Activated naive CD8-positive, alpha-beta T cell treated with anti-CD3 and anti-CD28 coated beads for 36 hours (primary cell): ENCODE measurements around the gene UBE2H. TPM values are rescaled to one million over a fixed set of nuclear protein-coding genes. Genes with fewer than 3 reads are reported as not detected.
"Not testable (repeated sequence)": the region's sequence is repeated elsewhere in the genome, so short reads cannot be mapped to it uniquely, and the experiment has no call there.

Experiments
- DNase-seq: peaks from one replicate; pipeline ENCODE4 v3.0.0; 2021
- H3K27ac Mint-ChIP-seq: one replicate; pipeline ENCODE4 v1.8.0; 2022; ENCODE audit warnings: mild to moderate bottlenecking, moderate library complexity, mixed read lengths
- H3K27me3 Mint-ChIP-seq: one replicate; pipeline ENCODE4 v1.8.0; 2022; ENCODE audit warnings: mild to moderate bottlenecking, mixed read lengths
- H3K36me3 Mint-ChIP-seq: one replicate; pipeline ENCODE4 v1.8.0; 2021; ENCODE audit warnings: mild to moderate bottlenecking, mixed read lengths
- H3K4me1 Mint-ChIP-seq: one replicate; pipeline ENCODE4 v1.8.0; 2021; ENCODE audit warnings: mixed read lengths
- H3K4me3 Mint-ChIP-seq: one replicate; pipeline ENCODE4 v1.8.0; 2022; ENCODE audit warnings: mild to moderate bottlenecking, moderate library complexity, mixed read lengths
- H3K9me3 Mint-ChIP-seq: one replicate; pipeline ENCODE4 v1.8.0; 2022; ENCODE audit warnings: mixed read lengths
- total RNA-seq, 2 experiments: library from RNA; stranded (reverse); gene quantifications; one replicate each; pipeline ENCODE4 v1.2.3, GENCODE V29; 2021

The UBE2H gene
- total RNA-seq, 2 experiments from 2014 or later, result 15.7 to 16.9 TPM

- no peak overlapping the region for H3K27ac Mint-ChIP-seq
- H3K4me1 Mint-ChIP-seq, result peaks cover 54% of the 10 kb centered on the region
- H3K36me3 Mint-ChIP-seq, result peaks cover 36% of the 10 kb centered on the region
These were observed 48.8 kb downstream of the UBE2H start for GRCh38 chr7:129903935-129904334.

GRCh38 chr7:129902788-129903422, 49.9 kb downstream of the UBE2H start:
- Mint-ChIP-seq H3K27ac (no peak overlapping the region), H3K4me1 (peaks cover 53% of the 10 kb centered on the region), H3K27me3 (no peaks in the 10 kb centered on the region)

More at GRCh38 chr7:129903935-129904334, 48.8 kb downstream of the UBE2H start:
- peaks cover 8% of the 10 kb centered on the region for H3K9me3 Mint-ChIP-seq
- no peaks in the 10 kb centered on the region for H3K27me3 Mint-ChIP-seq
- H3K4me3 Mint-ChIP-seq, result no peak overlapping the region
- no peak for DNase-seq

GRCh38 chr7:129898502-129899160, 54.1 kb downstream of the UBE2H start:
- Mint-ChIP-seq H3K27me3 (no peaks in the 10 kb centered on the region), H3K27ac (no peak overlapping the region), H3K9me3 (no peaks in the 10 kb centered on the region), H3K36me3 (peaks cover 9% of the 10 kb centered on the region), H3K4me3 (no peak overlapping the region), H3K4me1 (peaks cover 27% of the 10 kb centered on the region)
- no peak for DNase-seq

More at GRCh38 chr7:129902788-129903422, 49.9 kb downstream of the UBE2H start:
- DNase-seq, result no peak
- Mint-ChIP-seq H3K36me3 (peaks cover 33% of the 10 kb centered on the region), H3K9me3 (peaks cover 8% of the 10 kb centered on the region), H3K4me3 (no peak overlapping the region)

- peaks cover 26% of the 10 kb centered on the region for H3K4me1 Mint-ChIP-seq
- no peak overlapping the region for H3K27ac Mint-ChIP-seq
- no peak overlapping the region for H3K4me3 Mint-ChIP-seq
- no peaks in the 10 kb centered on the region for H3K27me3 Mint-ChIP-seq
- H3K36me3 Mint-ChIP-seq, result peaks cover 5% of the 10 kb centered on the region
- no peak for DNase-seq
- H3K9me3 Mint-ChIP-seq, result no peaks in the 10 kb centered on the region
These were observed 54.8 kb downstream of the UBE2H start for GRCh38 chr7:129898007-129898406.

- DNase-seq, result no peak
- Mint-ChIP-seq H3K27me3 (no peaks in the 10 kb centered on the region), H3K9me3 (no peaks in the 10 kb centered on the region), H3K36me3 (peaks cover 5% of the 10 kb centered on the region), H3K4me3 (no peak overlapping the region), H3K4me1 (peaks cover 23% of the 10 kb centered on the region), H3K27ac (no peak overlapping the region)
These were observed 56.0 kb downstream of the UBE2H start for GRCh38 chr7:129896568-129897382.

- H3K36me3 Mint-ChIP-seq, H3K9me3 Mint-ChIP-seq, H3K27me3 Mint-ChIP-seq, DNase-seq, H3K27ac Mint-ChIP-seq, H3K4me3 Mint-ChIP-seq: not testable (repeated sequence)
- H3K4me1 Mint-ChIP-seq, result peaks cover 15% of the 10 kb centered on the region
These were observed 58.6 kb downstream of the UBE2H start for GRCh38 chr7:129894184-129894583.

GRCh38 chr7:129890090-129890489, 62.7 kb downstream of the UBE2H start:
- H3K9me3 Mint-ChIP-seq, result no peaks in the 10 kb centered on the region

GRCh38 chr7:129889133-129889844, 63.5 kb downstream of the UBE2H start:
- Mint-ChIP-seq H3K4me1 (peaks cover 9% of the 10 kb centered on the region), H3K9me3 (no peaks in the 10 kb centered on the region), H3K27ac (no peak overlapping the region), H3K36me3 (no peaks in the 10 kb centered on the region), H3K27me3 (no peaks in the 10 kb centered on the region), H3K4me3 (no peak overlapping the region)
- no peak for DNase-seq

More at GRCh38 chr7:129890090-129890489, 62.7 kb downstream of the UBE2H start:
- Mint-ChIP-seq H3K4me1 (peaks cover 9% of the 10 kb centered on the region), H3K27ac (no peak overlapping the region), H3K36me3 (no peaks in the 10 kb centered on the region), H3K27me3 (no peaks in the 10 kb centered on the region), H3K4me3 (no peak overlapping the region)
- no peak for DNase-seq

GRCh38 chr7:129887865-129888264, 64.9 kb downstream of the UBE2H start:
- H3K4me1 Mint-ChIP-seq, result peaks cover 5% of the 10 kb centered on the region
- H3K36me3 Mint-ChIP-seq, result no peaks in the 10 kb centered on the region
- no peak overlapping the region for H3K4me3 Mint-ChIP-seq
- H3K27me3 Mint-ChIP-seq, result no peaks in the 10 kb centered on the region
- no peak for DNase-seq
- no peaks in the 10 kb centered on the region for H3K9me3 Mint-ChIP-seq
- H3K27ac Mint-ChIP-seq, result no peak overlapping the region

GRCh38 chr7:129886818-129887186, 66.0 kb downstream of the UBE2H start:
- no peak overlapping the region for H3K27ac Mint-ChIP-seq
- no peaks in the 10 kb centered on the region for H3K9me3 Mint-ChIP-seq
- H3K36me3 Mint-ChIP-seq, result no peaks in the 10 kb centered on the region
- H3K4me3 Mint-ChIP-seq, result no peak overlapping the region
- no peak for DNase-seq
- no peaks in the 10 kb centered on the region for H3K27me3 Mint-ChIP-seq
- peaks cover 9% of the 10 kb centered on the region for H3K4me1 Mint-ChIP-seq

- no peaks in the 10 kb centered on the region for H3K9me3 Mint-ChIP-seq
- peaks cover 12% of the 10 kb centered on the region for H3K4me1 Mint-ChIP-seq
- H3K27ac Mint-ChIP-seq, result no peak overlapping the region
- no peak overlapping the region for H3K4me3 Mint-ChIP-seq
- H3K36me3 Mint-ChIP-seq, result no peaks in the 10 kb centered on the region
- H3K27me3 Mint-ChIP-seq, result no peaks in the 10 kb centered on the region
- DNase-seq, result no peak
These were observed 66.5 kb downstream of the UBE2H start for GRCh38 chr7:129886167-129886817.

GRCh38 chr7:129884495-129884894, 68.3 kb downstream of the UBE2H start:
- Mint-ChIP-seq H3K9me3 (no peaks in the 10 kb centered on the region), H3K4me1 (peaks cover 22% of the 10 kb centered on the region), H3K27me3 (no peaks in the 10 kb centered on the region), H3K27ac (no peak overlapping the region), H3K36me3 (peaks cover under 1% of the 10 kb centered on the region), H3K4me3 (no peak overlapping the region)
- DNase-seq, result no peak

- H3K4me1 Mint-ChIP-seq, result peaks cover 27% of the 10 kb centered on the region
- H3K36me3 Mint-ChIP-seq, result peaks cover 10% of the 10 kb centered on the region
- no peak overlapping the region for H3K27ac Mint-ChIP-seq
- no peak for DNase-seq
- no peaks in the 10 kb centered on the region for H3K9me3 Mint-ChIP-seq
- no peak overlapping the region for H3K4me3 Mint-ChIP-seq
- H3K27me3 Mint-ChIP-seq, result no peaks in the 10 kb centered on the region
These were observed 69.6 kb downstream of the UBE2H start for GRCh38 chr7:129883151-129883550.

- H3K4me1 Mint-ChIP-seq, result peaks cover 31% of the 10 kb centered on the region
- H3K9me3 Mint-ChIP-seq, result no peaks in the 10 kb centered on the region
- DNase-seq, result no peak
- H3K36me3 Mint-ChIP-seq, result peaks cover 14% of the 10 kb centered on the region
- no peak overlapping the region for H3K27ac Mint-ChIP-seq
- no peaks in the 10 kb centered on the region for H3K27me3 Mint-ChIP-seq
- no peak overlapping the region for H3K4me3 Mint-ChIP-seq
These were observed 70.2 kb downstream of the UBE2H start for GRCh38 chr7:129882531-129882930.
